Common myeloid progenitor, CD34-positive (primary cell): ENCODE data around the gene SLC45A3.
A peak's percentile ranks its signal among the peaks of the same experiment; 100 is the strongest.

ENCODE experiments used
- CTCF ChIA-PET: fragments of 350-600 bp; sonication (Branson Sonifier 250); formaldehyde crosslinking; loops from one replicate; lab custom pipeline; 2021; ENCODE audit warnings: antibody characterized with exemption; lab: Charles Lee
- POLR2A ChIA-PET: fragments of 350-600 bp; sonication (Branson Sonifier 250); formaldehyde crosslinking; loops from one replicate; lab custom pipeline; 2021; ENCODE audit warnings: antibody characterized with exemption; lab: Charles Lee
- DNase-seq, 3 donors: peaks; one replicate each; pipeline versions ENCODE4 v3.0.0 to v3.0.0-alpha.2; 2013
- H3K27ac ChIP-seq, 2 experiments: 1 replicate in 1 of 2; 2 replicates in 1 of 2; pipeline ENCODE4 v1.7.0; 2013; ENCODE audit warnings: inconsistent platforms in 2 of 2, low read length in 2 of 2, mild to moderate bottlenecking in 2 of 2, low read depth in 1 of 2, moderate library complexity in 1 of 2; ENCODE audit not compliant: severe bottlenecking in 2 of 2, insufficient read depth in 1 of 2, poor library complexity in 1 of 2
- H3K27me3 ChIP-seq, 5 experiments: replicated peaks in 2 of 5; 1 replicate in 3 of 5; 2 replicates in 2 of 5; pipeline versions ENCODE4 v1.6.1 to v1.7.0; 2013; ENCODE audit warnings: low read length in 4 of 5, mild to moderate bottlenecking in 2 of 5, moderate library complexity in 2 of 5, inconsistent platforms in 1 of 5; ENCODE audit not compliant: insufficient read depth in 5 of 5, control insufficient read depth in 4 of 5
- H3K36me3 ChIP-seq, 4 experiments: 1 replicate in 2 of 4; 2 replicates in 2 of 4; pipeline versions ENCODE4 v1.6.1 to v1.7.0; 2013; ENCODE audit warnings: low read length in 3 of 4, control low read depth in 1 of 4, mild to moderate bottlenecking in 1 of 4; ENCODE audit not compliant: control insufficient read depth in 4 of 4, insufficient read depth in 4 of 4
- H3K4me1 ChIP-seq, 4 experiments: 1 replicate in 3 of 4; 2 replicates in 1 of 4; pipeline versions ENCODE4 v1.6.1 to v1.7.1; 2013; ENCODE audit warnings: low read length in 3 of 4, mild to moderate bottlenecking in 3 of 4, control low read depth in 1 of 4, inconsistent platforms in 1 of 4, moderate library complexity in 1 of 4; ENCODE audit not compliant: control insufficient read depth in 4 of 4, insufficient read depth in 4 of 4; ENCODE audit errors: control extremely low read depth in 1 of 4
- H3K4me3 ChIP-seq, 7 experiments: 1 replicate in 4 of 7; 2 replicates in 3 of 7; pipeline versions ENCODE4 v1.5.1 to v1.7.0; 2013; ENCODE audit warnings: mild to moderate bottlenecking in 7 of 7, low read length in 6 of 7, moderate library complexity in 6 of 7, inconsistent platforms in 2 of 7, low read depth in 2 of 7, control low read depth in 1 of 7; ENCODE audit not compliant: insufficient read depth in 4 of 7, control insufficient read depth in 1 of 7; ENCODE audit errors: extremely low read depth in 1 of 7
- H3K9me3 ChIP-seq, 5 experiments: 1 replicate in 4 of 5; 2 replicates in 1 of 5; pipeline versions ENCODE4 v1.6.1 to v1.7.1; 2013; ENCODE audit warnings: low read length in 4 of 5, mild to moderate bottlenecking in 2 of 5, inconsistent platforms in 1 of 5, low read depth in 1 of 5, moderate library complexity in 1 of 5; ENCODE audit not compliant: control insufficient read depth in 4 of 5, insufficient read depth in 2 of 5; ENCODE audit errors: control extremely low read depth in 1 of 5
- WGBS: methylation state at CpG from one replicate; pipeline ENCODE4 v1.1.5; 2013; ENCODE audit not compliant: insufficient coverage; 5-methylcytosine and 5-hydroxymethylcytosine counted together

The SLC45A3 gene

GRCh38 chr1:205678286-205679111 is 1.8 kb downstream of the SLC45A3 start:
- Histone ChIP-seq H3K9me3 (no peaks in the 10 kb centered on the region), H3K4me1 (peaks cover 15 to 60% (median 53%) of the 10 kb centered on the region in 4 experiments), H3K36me3 (peaks cover 2 to 4% (median 3%) of the 10 kb centered on the region in 4 experiments), H3K27me3 (no peaks in the 10 kb centered on the region), H3K4me3 (peak overlapping the region in 6 of 7 experiments; percentile 71 to 86 (median 82)), H3K27ac (peak overlapping the region; percentile 40 to 81)
- CTCF ChIA-PET, result interaction anchor here (1.0 to 32.2 kb wide), 8 partner anchors 9 to 28 kb away, joined by 3 to 1013 read pairs (median 16); no protein-coding TSS in a partner anchor
- DNase-seq, result peak in 1 of 3 donors; percentile 52
- 42% methylated on average over 6 of the region's 10 CpGs for WGBS
- POLR2A ChIA-PET, result interaction anchor here (0.5 to 1.3 kb wide), 4 partner anchors 28 to 1510 kb away, joined by 3 to 5 read pairs (median 4); no protein-coding TSS in a partner anchor

- Histone ChIP-seq H3K4me3 (peak overlapping the region in 4 of 7 experiments; percentile 9 to 51 (median 26)), H3K9me3 (no peaks in the 10 kb centered on the region), H3K27ac (no peak overlapping the region), H3K36me3 (peaks cover 2 to 12% (median 5%) of the 10 kb centered on the region in 4 experiments), H3K4me1 (peaks cover 15 to 64% (median 53%) of the 10 kb centered on the region in 4 experiments), H3K27me3 (no peaks in the 10 kb centered on the region)
- POLR2A ChIA-PET, result interaction anchor here (0.7 to 1.3 kb wide), 3 partner anchors 18 to 32 kb away, joined by 3 to 5 read pairs (median 3); no protein-coding TSS in a partner anchor
- 24% methylated on average over 5 of the region's 5 CpGs for WGBS
- DNase-seq, result peak in 2 of 3 donors; percentile 53 to 62
- CTCF ChIA-PET, result interaction anchor here (1.0 to 32.2 kb wide), 9 partner anchors 10 to 70 kb away, joined by 3 to 1013 read pairs (median 14); no protein-coding TSS in a partner anchor
Observed at GRCh38 chr1:205677167-205677566, 3.1 kb downstream of the SLC45A3 start.

- CTCF ChIA-PET, result interaction anchor here (1.0 to 32.2 kb wide), 9 partner anchors 9 to 70 kb away, joined by 3 to 1013 read pairs (median 14); no protein-coding TSS in a partner anchor
- 94% methylated on average over 3 of the region's 3 CpGs for WGBS
- H3K9me3 ChIP-seq, result no peaks in the 10 kb centered on the region
- H3K27ac ChIP-seq, result no peak overlapping the region
- H3K4me1 ChIP-seq, result peaks cover 15 to 69% (median 56%) of the 10 kb centered on the region in 4 experiments
- no peaks in the 10 kb centered on the region for H3K27me3 ChIP-seq
- DNase-seq, result no peak
- POLR2A ChIA-PET, result no interaction called here
- peaks cover 2 to 14% (median 5%) of the 10 kb centered on the region in 4 experiments for H3K36me3 ChIP-seq
- peak overlapping the region in 2 of 7 experiments; percentile 17 to 51 for H3K4me3 ChIP-seq
Observed at GRCh38 chr1:205676597-205676996, 3.7 kb downstream of the SLC45A3 start.

GRCh38 chr1:205676002-205676401 is 4.3 kb downstream of the SLC45A3 start:
- H3K4me1 ChIP-seq, result peaks cover 15 to 69% (median 58%) of the 10 kb centered on the region in 4 experiments
- H3K36me3 ChIP-seq, result peaks cover 2 to 14% (median 5%) of the 10 kb centered on the region in 4 experiments
- 95% methylated on average over 5 of the region's 5 CpGs for WGBS
- no peak overlapping the region for H3K27ac ChIP-seq
- DNase-seq, result no peak
- H3K4me3 ChIP-seq, result no peak overlapping the region
- H3K27me3 ChIP-seq, result no peaks in the 10 kb centered on the region
- ChIA-PET POLR2A (no interaction called here), CTCF (interaction anchor here (1.2 to 32.2 kb wide), 6 partner anchors 9 to 84 kb away, joined by 3 to 1013 read pairs (median 16); no protein-coding TSS in a partner anchor)
- H3K9me3 ChIP-seq, result no peaks in the 10 kb centered on the region

- Histone ChIP-seq H3K27me3 (no peaks in the 10 kb centered on the region), H3K36me3 (peaks cover 2 to 14% (median 5%) of the 10 kb centered on the region in 4 experiments), H3K4me3 (no peak overlapping the region), H3K4me1 (peaks cover 15 to 71% (median 63%) of the 10 kb centered on the region in 4 experiments), H3K27ac (peak overlapping the region in 1 of 2 experiments; percentile 19), H3K9me3 (no peaks in the 10 kb centered on the region)
- no peak for DNase-seq
- WGBS, result 89% methylated on average over 1 of the region's 4 CpGs
- POLR2A ChIA-PET, result no interaction called here
- CTCF ChIA-PET, result interaction anchor here (1.2 to 32.2 kb wide), 4 partner anchors 8 to 83 kb away, joined by 3 to 1013 read pairs (median 74); no protein-coding TSS in a partner anchor
Observed at GRCh38 chr1:205675247-205675646, 5.1 kb downstream of the SLC45A3 start.

- Histone ChIP-seq H3K36me3 (peaks cover 2 to 14% (median 5%) of the 10 kb centered on the region in 4 experiments), H3K4me1 (peaks cover 13 to 75% (median 67%) of the 10 kb centered on the region in 4 experiments), H3K27me3 (no peaks in the 10 kb centered on the region), H3K4me3 (no peak overlapping the region), H3K9me3 (no peaks in the 10 kb centered on the region), H3K27ac (no peak overlapping the region)
- DNase-seq, result no peak
- 90% methylated on average over 3 of the region's 4 CpGs for WGBS
- ChIA-PET POLR2A (no interaction called here), CTCF (interaction anchor here (0.7 to 32.2 kb wide), 4 partner anchors 13 to 54 kb away, joined by 3 to 1013 read pairs (median 52); no protein-coding TSS in a partner anchor)
Observed at GRCh38 chr1:205672970-205673369, 7.3 kb downstream of the SLC45A3 start.
